ENCODE measurements around the gene APOH. TPM values are rescaled to one million over a fixed set of nuclear protein-coding genes. Genes with fewer than 3 reads are reported as not detected.

APOH gene
- polyA plus RNA-seq, 1 donor (not counting 4 experiments of a cell fraction or from before 2014, with no cell fraction given), result not detected

GRCh38 chr17:66183529-66183928, 45.7 kb downstream of the APOH start:
- Histone ChIP-seq H4K20me1 (ENCODE audit: control insufficient read depth, extremely low read depth, insufficient read depth, low read length) (no peaks in the 10 kb centered on the region), H3K9me1 (ENCODE audit: control insufficient read depth, extremely low read depth, insufficient read depth, low read length) (no peaks in the 10 kb centered on the region), H3K79me2 (ENCODE audit: control insufficient read depth, insufficient read depth, low read length) (no peaks in the 10 kb centered on the region), H3K27ac (ENCODE audit: control insufficient read depth, insufficient read depth, low read length) (no peak overlapping the region), H3K4me1 (ENCODE audit: control insufficient read depth, extremely low read depth, insufficient read depth, low read length) (no peaks in the 10 kb centered on the region), H2AFZ (ENCODE audit: control insufficient read depth, low read length) (no peak overlapping the region), H3K4me2 (ENCODE audit: control insufficient read depth, extremely low read depth, insufficient read depth, low read depth, low read length) (no peak overlapping the region), H3K36me3 (ENCODE audit: control insufficient read depth in 2 of 2, extremely low read depth in 1 of 2, insufficient read depth in 2 of 2, low read length in 2 of 2) (no peaks in the 10 kb centered on the region), H3K9me3 (ENCODE audit: control insufficient read depth, low read depth, low read length) (no peaks in the 10 kb centered on the region), H3K4me3 (ENCODE audit: control insufficient read depth in 2 of 3, extremely low read depth in 1 of 3, insufficient read depth in 2 of 3, low read depth in 1 of 3, low read length in 3 of 3) (no peak overlapping the region), H3K27me3 (ENCODE audit: control insufficient read depth, extremely low read depth, insufficient read depth, low read length) (no peaks in the 10 kb centered on the region), H3K9ac (ENCODE audit: control insufficient read depth, extremely low read depth, insufficient read depth, low read length) (no peak overlapping the region)
- FAIRE-seq, result no peak
- dilution Hi-C loops (cut with MboI; ENCODE audit: extremely low pct_ligation_motif_present, low sequenced_read_pairs), result no loop called here
- no peak for TF ChIP-seq CTCF (optimal IDR thresholded peaks at IDR 0.05 in 1 of 3, IDR thresholded peaks at IDR 0.05 in 1 of 3, conservative IDR thresholded peaks at IDR 0.05 in 1 of 3; ENCODE audit: extremely low read depth in 1 of 3, insufficient read depth in 2 of 3, low read length in 3 of 3)
- no peak for TF ChIP-seq EZH2 (IDR thresholded peaks at IDR 0.05; ENCODE audit: low read length)
- no peak for DNase-seq (ENCODE audit: low read depth, low spot score)

- Histone ChIP-seq H3K9me1 (ENCODE audit: control insufficient read depth, extremely low read depth, insufficient read depth, low read length) (no peaks in the 10 kb centered on the region), H2AFZ (ENCODE audit: control insufficient read depth, low read length) (no peak overlapping the region), H3K79me2 (ENCODE audit: control insufficient read depth, insufficient read depth, low read length) (no peaks in the 10 kb centered on the region), H3K27me3 (ENCODE audit: control insufficient read depth, extremely low read depth, insufficient read depth, low read length) (no peaks in the 10 kb centered on the region), H3K9me3 (ENCODE audit: control insufficient read depth, low read depth, low read length) (no peaks in the 10 kb centered on the region), H3K9ac (ENCODE audit: control insufficient read depth, extremely low read depth, insufficient read depth, low read length) (no peak overlapping the region), H3K4me2 (ENCODE audit: control insufficient read depth, extremely low read depth, insufficient read depth, low read depth, low read length) (no peak overlapping the region), H3K4me3 (ENCODE audit: control insufficient read depth in 2 of 3, extremely low read depth in 1 of 3, insufficient read depth in 2 of 3, low read depth in 1 of 3, low read length in 3 of 3) (no peak overlapping the region), H3K36me3 (ENCODE audit: control insufficient read depth in 2 of 2, extremely low read depth in 1 of 2, insufficient read depth in 2 of 2, low read length in 2 of 2) (no peaks in the 10 kb centered on the region), H4K20me1 (ENCODE audit: control insufficient read depth, extremely low read depth, insufficient read depth, low read length) (no peaks in the 10 kb centered on the region), H3K27ac (ENCODE audit: control insufficient read depth, insufficient read depth, low read length) (no peak overlapping the region), H3K4me1 (ENCODE audit: control insufficient read depth, extremely low read depth, insufficient read depth, low read length) (no peaks in the 10 kb centered on the region)
- FAIRE-seq, result no peak
- TF ChIP-seq EZH2 (IDR thresholded peaks at IDR 0.05; ENCODE audit: low read length), result no peak
- TF ChIP-seq CTCF (optimal IDR thresholded peaks at IDR 0.05 in 1 of 3, IDR thresholded peaks at IDR 0.05 in 1 of 3, conservative IDR thresholded peaks at IDR 0.05 in 1 of 3; ENCODE audit: extremely low read depth in 1 of 3, insufficient read depth in 2 of 3, low read length in 3 of 3), result no peak
- dilution Hi-C loops (cut with MboI; ENCODE audit: extremely low pct_ligation_motif_present, low sequenced_read_pairs), result no loop called here
- no peak for DNase-seq (ENCODE audit: low read depth, low spot score)
These were observed 50.6 kb downstream of the APOH start for GRCh38 chr17:66178642-66179041.

All from keratinocyte (primary cell).